ENCODE data around the gene SLX9.

The SLX9 gene

GRCh38 chr21:45009616-45010015 lies 69.8 kb downstream of the SLX9 start:
- no peak for DNase-seq

GRCh38 chr21:45010096-45010495 lies 70.3 kb downstream of the SLX9 start:
- DNase-seq: no peak

GRCh38 chr21:45010860-45011259 lies 71.0 kb downstream of the SLX9 start:
- DNase-seq: no peak

GRCh38 chr21:45011426-45011825 lies 71.6 kb downstream of the SLX9 start:
- DNase-seq: no peak

GRCh38 chr21:45011911-45012661 lies 72.3 kb downstream of the SLX9 start:
- peak; percentile 97 for DNase-seq

- no peak for DNase-seq
Observed at GRCh38 chr21:45012662-45013259, 72.9 kb downstream of the SLX9 start.

- no peak for DNase-seq
Observed at GRCh38 chr21:45013260-45013841, 73.5 kb downstream of the SLX9 start.

- DNase-seq: no peak
Observed at GRCh38 chr21:45014747-45015468, 75.1 kb downstream of the SLX9 start.

- DNase-seq: no peak
Observed at GRCh38 chr21:45015469-45015860, 75.6 kb downstream of the SLX9 start.

GRCh38 chr21:45016031-45016405 lies 76.2 kb downstream of the SLX9 start:
- DNase-seq: no peak

GRCh38 chr21:45016406-45017038 lies 76.7 kb downstream of the SLX9 start:
- DNase-seq: no peak

GRCh38 chr21:45017039-45017960 lies 77.5 kb downstream of the SLX9 start:
- DNase-seq: no peak

GRCh38 chr21:45018131-45019075 lies 78.6 kb downstream of the SLX9 start:
- no peak for DNase-seq

GRCh38 chr21:45019076-45019886 lies 79.5 kb downstream of the SLX9 start:
- no peak for DNase-seq

GRCh38 chr21:45019887-45020537 lies 80.2 kb downstream of the SLX9 start:
- DNase-seq: no peak

- no peak for DNase-seq
Observed at GRCh38 chr21:45020629-45021427, 81.0 kb downstream of the SLX9 start.

GRCh38 chr21:45021428-45022347 lies 81.9 kb downstream of the SLX9 start:
- no peak for DNase-seq

- no peak for DNase-seq
Observed at GRCh38 chr21:45022348-45022675, 82.5 kb downstream of the SLX9 start.

Data from fibroblast of upper back skin (primary cell).